Activated CD4-positive, alpha-beta T cell treated with anti-CD3 and anti-CD28 coated beads, Interleukin-2, amount 50 U/mL, for 1 hour (primary cell): Measurements from ENCODE around the gene PTPN20.

Source experiments
- DNase-seq: peaks from one replicate; pipeline ENCODE4 v3.0.0-alpha.2; 2020

Gene PTPN20

GRCh38 chr10:47050618-47051455 is 139.6 kb downstream of the PTPN20 start:
- DNase-seq: no peak

- no peak for DNase-seq
Measured at GRCh38 chr10:47051741-47052238, 140.6 kb downstream of the PTPN20 start.
